T-helper 1 cell (primary cell): ENCODE results near the gene UMAD1.

ENCODE experiments used
- DNase-seq, 5 donors: peaks; one replicate each; pipeline ENCODE4 v3.0.0-alpha.2; 2012 to 2020

UMAD1 gene

DNA sequence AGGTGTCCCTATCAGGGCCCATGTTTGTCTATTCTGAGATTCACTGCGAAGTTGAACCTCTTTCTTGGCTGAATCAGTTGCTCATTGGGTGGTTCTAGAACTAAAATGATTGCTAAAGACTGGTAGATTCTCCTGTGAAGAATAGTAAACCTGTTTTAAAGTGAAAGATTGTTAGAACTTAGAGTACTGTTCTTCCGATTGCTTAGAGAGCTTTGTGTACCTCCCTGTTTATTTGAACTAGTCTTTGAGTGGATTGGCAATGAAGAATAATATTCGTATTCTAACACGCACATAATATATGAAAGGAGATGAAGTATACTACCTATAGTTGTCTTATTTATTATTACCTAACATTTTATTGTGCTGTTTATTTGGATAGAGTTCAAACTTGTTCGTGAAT is 202.7 kb downstream of the UMAD1 start:
- DNase-seq, result no peak

DNA sequence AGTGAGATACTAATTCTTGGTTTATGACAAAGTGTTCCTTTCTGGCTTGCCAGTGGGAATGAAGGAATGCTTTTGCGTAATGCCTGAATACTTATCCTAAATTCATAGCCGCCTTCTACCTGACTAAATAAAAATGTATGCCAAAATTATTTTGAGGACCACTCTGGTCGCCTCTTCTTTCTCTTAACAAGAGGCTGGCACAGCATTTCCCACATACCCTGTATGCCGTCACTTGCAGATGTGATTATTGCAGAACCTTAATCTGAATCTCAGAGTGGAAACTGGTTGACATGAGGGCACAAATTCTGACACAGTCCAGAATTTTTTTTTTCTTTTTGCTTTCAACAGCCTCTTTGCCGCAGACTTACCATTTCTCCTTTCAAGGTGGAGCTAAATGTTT is 203.4 kb downstream of the UMAD1 start:
- DNase-seq, result no peak

DNA sequence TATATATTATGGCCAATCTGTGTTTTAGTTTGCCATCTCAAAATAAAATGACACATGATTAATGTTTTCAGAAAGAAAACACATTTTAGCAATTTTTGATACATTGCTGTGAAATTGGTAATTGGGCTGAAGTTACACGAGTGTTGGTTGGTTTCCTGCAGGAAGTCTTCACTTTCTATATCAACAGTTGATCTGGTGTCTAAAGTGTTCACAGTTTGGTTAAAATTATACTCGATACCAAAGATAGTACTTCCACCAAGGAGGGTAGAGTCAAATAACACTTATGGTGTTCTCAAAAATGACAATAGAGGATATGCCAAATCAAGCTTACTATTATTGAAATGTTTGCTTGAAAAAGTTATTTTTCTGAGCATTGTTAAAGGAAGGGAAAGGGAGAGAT is 207.7 kb downstream of the UMAD1 start:
- DNase-seq, result peak in 1 of 5 donors; percentile 49

DNA sequence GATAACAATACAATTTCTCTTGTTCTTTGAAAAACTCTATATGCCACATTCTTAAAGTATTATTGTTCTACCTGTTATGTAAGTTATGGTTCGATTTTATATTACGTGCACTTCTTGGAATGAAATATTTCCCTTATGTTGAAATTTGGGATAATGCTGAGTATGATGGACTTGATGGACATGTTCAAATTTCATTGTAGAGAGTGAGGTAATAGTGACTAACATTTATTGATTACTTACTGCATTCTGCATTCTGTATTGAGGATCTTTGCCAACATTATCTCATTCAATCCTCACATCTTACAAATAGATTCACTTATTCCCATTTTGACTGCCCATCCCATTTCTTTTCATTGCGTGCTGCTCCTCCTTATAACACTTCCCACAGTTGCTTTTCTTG is 208.3 kb downstream of the UMAD1 start:
- no peak for DNase-seq

DNA sequence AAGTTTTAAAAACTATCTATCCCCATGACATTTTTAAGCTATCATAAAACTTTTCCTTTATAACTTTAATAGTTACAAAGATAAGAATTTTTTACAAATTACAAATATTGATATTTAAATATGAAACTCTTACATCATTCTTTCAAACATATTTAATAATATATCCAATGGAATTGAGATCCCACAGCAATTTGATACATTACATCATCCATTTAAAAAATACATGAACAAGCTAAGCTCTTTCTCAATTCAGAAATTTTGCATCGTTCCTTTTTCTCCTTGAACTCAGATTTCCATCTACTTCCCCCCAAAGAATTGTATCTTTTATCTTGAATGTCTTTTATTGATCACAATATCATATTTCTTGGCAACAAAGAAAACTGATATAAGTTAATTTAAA is 209.6 kb downstream of the UMAD1 start:
- DNase-seq, result no peak

DNA sequence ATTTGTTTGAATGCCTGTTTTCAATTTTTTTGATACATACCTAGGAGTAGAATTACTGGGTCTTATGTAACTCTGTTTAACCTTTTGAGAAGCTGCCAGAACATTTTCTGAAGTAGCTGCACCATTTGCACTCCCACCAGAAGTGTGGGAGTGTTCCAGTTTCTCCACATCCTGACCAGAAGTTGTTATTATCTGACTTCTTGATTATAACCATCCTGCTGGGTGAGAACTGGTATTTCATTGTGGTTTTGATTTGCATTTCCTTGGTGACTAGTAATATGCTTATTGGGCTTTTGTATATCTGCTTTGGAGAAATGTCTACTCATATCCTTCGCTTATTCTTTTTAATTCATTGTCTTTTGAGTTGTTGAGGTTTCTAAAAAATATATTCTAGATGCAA is 210.8 kb downstream of the UMAD1 start:
- peak in 1 of 5 donors; percentile 34 for DNase-seq

DNA sequence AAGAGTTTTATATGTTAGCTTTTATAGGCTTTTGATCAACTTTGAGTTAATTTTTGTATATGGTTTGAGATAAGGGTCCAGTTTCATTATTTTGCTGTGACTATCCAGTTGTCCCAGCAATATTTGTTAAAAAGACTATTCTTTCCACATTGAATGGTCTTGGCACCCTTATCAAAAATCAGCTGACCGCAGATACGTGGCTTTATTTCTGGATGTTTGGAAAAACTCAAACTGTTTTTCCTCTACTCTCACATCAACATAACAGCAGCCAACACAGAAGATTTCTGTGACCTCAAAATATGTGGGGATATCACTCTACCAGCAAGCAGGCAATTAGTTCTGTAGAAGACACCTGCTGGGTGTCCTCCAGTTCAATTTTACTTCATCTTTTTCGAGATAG is 211.4 kb downstream of the UMAD1 start:
- no peak for DNase-seq

DNA sequence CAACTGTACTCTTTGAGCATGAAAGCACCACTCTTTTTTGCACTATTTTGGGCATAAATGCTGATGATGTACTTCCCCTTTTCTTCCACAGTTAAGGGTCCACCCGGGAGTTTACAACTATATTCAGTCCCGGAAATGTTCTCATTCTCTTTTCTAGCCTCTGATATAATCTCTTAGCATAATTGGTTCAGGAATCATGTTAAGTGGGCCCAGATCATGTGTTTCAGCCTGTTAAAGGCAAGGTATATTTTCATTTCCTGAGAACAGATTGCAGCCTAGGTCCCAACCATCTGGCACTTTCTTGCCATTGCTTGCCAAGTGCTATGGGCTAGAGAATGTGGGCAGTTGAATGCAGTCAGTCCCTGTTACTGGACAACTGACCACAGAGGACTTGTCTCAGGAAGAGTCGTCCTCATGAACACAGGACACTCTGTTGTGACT is 216.6 kb downstream of the UMAD1 start:
- no peak for DNase-seq

DNA sequence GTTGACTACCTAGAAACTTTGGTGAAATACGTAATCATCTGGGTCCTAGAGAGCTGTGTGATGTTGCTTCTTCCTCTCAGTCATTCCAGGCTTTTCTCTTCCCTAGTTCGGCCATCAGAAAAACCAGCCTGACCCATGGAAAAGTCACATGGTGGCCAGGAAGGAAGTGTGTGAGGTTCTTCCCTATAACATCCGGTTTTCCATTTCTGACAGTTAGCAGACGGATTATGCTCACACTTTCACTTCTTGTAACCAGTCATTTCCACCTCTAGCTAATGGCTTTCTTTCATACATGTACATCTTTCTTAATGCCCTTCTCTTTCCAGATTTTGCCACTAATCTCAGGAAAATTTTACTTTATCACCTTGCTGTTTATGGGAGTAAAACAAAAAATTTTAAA is 218.0 kb downstream of the UMAD1 start:
- DNase-seq, result no peak

DNA sequence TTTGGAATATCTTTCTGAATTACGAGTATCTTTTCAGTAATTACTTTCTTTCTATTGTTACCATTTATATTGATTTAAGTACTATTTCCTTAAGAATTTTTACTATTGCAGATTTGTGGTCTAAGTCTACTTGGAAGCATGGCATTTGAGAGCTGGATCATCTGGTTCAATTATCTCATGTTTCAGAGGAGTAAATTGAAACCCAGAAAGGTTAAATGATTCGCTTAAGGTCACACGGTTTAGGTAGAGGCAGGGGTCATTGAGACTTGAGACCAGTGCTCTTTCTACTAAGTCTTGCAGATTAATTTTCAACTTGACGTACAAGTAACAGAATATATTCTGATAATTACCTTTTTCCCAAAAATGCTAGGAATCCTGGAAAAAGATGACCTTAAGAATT is 218.9 kb downstream of the UMAD1 start:
- DNase-seq, result no peak

DNA sequence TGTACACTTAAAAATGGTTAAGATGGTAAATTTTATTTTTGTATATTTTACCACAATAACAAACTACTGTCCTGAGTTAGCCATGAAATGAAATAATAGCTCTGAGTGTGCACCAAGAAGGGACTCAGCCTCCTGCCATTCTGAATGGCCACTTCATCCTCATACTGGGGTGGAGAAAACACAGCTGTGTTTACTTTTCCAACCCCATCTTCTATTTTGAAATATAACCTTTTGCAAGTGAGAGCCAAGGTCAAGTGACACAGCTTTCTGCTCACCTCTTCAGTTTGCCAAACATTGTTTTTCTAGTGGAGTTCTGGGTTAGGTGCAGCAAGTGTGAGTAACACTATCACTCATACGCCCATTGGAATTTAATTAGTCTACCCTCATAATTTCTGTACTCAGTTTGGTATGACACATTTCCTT is 220.7 kb downstream of the UMAD1 start:
- DNase-seq, result peak in 1 of 5 donors; percentile 20

DNA sequence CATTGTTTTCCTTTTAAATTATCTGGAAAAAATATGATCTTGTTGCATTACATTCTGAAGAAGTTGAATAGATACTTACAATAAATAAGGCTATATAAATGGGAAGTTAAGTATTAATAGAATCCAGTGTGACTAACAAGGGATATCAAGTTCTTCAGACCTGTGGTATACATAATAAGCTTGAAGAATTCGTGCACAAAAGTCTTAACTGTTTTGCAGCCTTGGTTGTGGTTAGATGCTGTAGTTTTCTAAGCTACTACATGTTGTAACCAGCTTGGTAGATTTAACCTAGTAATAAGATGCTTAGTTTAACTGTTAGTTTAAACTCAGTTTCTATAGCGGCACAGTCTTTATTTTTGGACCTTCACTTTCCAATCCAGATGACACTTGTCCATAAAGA is 221.8 kb downstream of the UMAD1 start:
- no peak for DNase-seq

DNA sequence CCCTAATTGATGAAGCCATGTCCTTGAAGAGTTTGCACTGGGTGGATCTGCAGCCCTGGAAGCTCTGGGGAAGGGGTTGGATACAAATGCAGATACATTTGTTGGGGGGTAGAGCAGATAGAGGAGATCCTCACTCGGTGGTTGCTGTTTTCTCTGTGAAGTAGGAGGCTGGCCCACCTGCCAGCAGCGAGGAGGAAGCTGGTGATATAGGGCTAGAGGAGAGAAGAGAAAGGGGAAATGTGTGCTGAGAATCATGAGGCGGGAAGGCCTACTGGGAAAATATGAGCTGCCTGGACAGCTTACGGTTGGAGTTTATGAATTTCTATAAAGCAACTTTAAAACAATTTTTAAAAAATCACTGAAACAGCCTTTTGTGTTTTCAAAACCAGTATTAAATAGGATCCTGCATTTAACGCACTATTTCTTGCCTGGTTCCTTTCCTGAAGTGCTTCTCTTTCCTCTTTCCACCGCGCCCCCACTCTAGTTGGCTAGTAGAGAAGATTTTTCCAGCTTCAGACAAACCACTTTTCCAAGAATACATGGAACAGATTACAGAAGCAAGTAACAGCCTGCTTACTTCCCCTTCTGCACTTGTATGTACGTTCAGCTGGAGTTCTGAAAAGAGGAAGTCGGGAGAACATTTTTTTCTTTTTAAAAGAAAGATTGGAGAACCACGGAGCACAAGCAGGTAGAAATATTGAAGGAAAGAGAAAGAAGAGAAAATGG is 227.5 kb downstream of the UMAD1 start:
- DNase-seq, result no peak

DNA sequence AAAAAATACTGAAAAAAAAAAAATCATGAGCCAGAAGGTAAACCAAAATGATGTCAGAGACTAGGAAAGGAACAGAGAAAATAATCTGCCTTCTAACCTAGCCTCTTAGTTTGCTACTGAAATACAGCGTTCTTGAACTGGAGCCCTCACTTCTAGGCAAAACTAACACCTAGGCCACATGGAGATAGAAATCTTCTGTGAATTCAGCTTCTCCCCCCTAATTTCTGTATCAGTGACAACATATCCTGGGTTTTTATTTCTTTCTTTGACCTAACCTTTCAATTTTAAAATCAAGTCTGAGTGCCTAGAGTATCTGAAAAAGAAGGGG is 228.0 kb downstream of the UMAD1 start:
- no peak for DNase-seq

DNA sequence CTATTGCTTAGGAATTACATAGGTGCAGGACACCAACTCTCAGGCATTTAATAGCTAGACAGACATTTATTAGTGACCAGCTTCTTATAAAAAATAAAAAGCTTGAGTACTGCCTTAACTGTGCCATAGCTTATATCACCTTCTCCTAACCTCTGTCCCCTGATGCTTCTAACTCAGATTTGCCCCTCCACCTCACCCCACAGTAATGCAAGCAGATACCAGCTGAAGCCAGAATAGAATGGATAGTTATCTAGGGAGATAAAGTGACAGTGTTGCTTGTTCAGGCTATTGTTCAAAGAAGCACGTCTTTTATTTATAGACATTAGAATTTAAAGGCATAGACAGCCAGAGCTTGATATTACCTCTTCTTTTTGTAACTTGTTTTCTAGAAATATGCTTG is 228.5 kb downstream of the UMAD1 start:
- no peak for DNase-seq

DNA sequence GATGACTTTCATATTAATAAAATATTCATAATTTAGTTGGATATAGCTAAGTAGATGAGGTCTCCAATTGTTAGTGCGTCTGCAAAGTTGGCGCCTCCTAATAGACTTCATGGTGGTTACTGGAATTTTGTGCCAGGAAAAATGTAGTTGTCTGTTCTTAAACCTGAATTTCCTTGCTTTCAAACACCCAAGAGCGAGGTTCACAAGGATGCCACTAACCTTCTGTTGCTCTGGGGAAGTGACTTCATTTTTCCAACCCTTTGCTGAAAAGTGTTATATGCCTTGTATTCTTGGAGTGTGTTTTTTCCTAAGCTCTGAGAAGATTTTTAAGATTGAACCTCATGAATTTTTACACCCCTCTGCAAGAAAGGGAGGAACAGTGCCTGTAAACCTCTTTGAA is 229.1 kb downstream of the UMAD1 start:
- no peak for DNase-seq

DNA sequence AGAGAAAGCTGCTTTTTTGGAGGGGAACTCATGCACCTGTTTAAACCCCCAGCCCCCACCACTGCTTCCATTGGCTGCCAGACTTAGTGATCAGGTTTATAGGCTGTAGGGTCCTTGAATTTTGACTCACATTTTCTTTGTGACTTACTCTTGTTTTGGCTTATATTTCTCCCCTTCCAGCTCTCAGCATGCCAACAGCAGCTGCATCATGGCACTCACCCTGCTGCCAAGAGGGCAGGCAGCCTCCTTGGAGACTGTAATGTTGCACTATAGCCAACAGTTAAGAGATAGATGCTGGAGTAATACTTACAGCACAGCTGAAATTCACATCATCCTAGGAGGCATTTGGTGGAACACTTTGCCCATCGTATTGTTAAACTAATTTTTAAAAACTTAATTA is 230.0 kb downstream of the UMAD1 start:
- no peak for DNase-seq

DNA sequence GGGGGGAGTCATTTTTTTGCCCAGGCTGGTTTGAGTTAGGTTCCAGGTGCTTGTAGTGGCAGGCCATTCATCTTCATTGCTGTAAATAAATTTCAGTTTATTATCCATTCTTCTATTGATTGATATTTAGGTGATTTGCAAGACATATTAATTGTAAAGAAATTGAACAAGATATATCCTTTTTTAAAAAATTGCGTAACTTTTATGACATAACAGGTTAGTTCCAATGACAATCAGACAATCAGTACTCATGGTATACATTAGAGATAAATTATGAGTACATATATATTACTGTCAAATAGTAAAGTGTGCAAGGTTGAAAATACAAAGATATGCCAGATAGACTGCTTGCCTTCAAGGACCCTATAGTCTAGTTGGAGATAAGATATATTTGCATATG is 235.9 kb downstream of the UMAD1 start:
- DNase-seq, result no peak

DNA sequence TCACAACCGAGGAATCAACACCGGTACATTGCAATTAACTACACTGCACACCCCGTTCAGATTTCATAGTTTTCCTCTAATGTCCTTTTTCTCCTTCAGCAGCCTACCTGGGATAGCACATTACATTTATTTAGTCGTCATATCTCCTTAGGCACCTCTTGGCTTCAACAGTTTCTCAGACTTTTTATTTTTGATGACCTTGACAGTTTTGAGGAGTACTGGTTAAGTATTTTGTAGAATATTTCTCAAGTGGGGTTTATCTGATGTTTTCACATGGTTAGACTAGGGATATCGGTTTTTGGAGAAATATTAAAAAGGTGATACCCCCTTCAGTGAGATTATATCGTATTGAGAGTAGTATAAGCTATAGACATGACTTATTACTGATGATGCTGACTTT is 241.0 kb downstream of the UMAD1 start:
- no peak for DNase-seq

DNA sequence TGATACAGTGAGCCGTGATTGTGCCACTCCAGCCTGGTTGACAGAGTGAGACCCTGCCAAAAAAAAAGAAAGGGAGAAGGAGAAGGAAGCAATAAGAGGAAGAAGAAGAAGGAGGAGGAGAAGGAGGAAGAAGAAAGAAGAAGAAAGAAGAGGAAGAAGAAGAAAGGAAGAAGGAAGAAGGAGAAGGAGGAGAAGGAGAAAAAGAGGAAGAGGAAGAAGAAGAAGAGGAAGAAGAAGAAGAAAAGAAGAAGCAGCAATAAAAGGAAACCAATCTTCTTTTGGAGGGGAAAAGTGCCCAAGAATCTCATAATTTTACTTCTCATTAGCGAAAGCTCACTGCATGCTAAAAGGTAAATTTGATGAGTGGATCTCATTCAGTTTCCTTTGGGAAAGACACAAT is 242.3 kb downstream of the UMAD1 start:
- DNase-seq, result no peak

DNA sequence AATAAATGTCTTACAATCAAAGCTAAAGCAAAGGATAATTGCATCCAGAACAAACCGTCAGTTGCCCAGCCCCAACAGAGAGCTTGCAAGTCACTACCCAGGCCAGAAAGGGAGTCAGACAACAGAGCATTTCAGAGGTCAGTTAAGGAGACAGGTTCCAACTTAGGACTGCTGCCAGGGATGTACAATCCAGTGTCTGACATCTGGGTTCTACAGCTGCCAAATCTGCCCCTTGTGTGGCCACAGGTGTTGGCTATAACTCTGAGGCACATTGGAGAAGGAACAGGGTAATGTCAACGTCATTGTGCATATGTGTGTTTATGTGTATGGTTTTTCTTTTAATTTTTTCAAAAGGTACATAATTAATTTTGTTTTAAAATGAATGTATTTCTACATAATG is 242.8 kb downstream of the UMAD1 start:
- no peak for DNase-seq

DNA sequence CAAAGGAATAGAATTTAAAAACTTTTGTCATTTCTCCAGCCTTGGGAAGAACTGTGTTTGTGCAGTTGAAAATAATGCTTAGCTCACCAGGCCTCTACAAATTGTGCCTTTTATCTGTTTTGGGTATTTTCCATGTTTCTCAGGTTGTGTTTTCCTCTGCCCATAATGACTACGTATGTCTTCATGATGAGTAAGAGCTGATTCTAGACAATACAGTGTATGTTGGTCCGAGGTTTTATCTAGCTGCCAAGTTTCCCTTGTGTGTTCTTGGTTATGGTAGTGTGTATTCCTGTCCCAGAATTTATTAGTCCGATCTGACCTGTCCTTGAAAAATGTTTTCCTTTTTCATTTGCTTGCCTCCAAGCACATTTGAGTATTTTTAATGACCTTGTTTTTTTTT is 244.3 kb downstream of the UMAD1 start:
- no peak for DNase-seq

DNA sequence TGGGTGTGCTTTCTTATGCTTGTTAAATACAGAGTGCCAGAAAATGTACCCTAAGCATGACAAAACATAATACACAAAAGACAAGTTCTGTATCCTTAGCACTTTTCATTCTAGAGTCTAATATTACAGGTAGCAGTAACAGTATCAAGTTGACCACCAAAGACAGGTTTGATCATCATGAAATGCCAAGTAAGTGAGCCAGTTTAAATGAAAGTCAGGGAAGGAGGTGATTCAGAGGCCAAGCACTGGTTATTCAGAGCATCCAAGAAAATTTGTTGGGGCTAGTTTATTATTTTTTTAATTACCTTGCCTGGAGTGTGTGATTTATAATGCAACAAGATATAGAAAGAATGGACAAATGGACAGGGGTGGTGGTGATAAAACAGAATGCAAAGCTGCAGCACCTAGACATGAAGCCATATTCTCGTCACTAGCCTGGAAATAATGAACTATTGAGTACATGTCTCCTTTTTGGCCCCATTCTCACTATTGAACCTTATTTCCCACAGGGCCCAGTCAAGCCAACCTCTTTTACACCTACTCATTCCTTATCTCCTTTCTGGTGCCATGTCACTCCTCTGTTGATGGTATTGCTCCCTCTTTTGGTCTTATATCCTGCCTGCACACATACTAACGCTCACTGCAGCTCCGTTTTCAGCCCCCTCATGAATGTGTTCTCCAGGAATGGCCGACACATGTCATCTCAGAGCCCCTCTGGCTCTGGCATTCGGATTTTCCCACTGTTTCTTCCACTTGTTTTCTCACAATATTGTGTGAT is 249.4 kb downstream of the UMAD1 start:
- DNase-seq, result no peak

DNA sequence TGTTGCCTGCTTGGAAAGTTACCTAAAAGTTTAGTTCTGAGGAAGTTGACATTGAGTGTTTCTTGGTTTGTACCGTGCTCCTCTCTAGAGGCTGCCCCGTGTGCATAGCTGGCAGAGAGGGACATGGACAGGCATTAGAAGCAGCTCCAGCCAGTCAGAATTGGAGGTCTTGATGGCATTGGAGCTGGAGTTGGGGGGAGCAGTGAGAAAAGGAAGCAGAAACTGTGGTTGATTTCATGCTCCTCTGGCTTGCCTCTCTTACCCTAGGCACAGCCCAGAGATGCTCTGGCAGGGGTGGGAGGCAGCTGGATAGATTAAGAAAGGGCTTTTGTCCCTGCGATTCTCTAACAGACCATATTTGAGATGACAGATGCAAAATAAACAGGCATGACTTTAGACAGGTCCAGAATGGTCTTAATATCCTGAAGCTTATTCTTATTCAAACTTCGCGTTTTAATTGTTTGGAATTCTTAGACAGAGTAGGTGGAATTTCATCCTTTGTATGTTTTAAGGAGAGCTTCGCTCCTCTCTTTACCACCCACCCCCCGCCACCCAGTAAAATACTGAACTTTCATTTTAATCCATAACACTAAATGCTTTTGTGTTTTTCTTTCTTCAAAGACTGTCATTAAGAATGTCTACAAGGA is 254.6 kb downstream of the UMAD1 start:
- no peak for DNase-seq
